Dermis microvascular lymphatic vessel endothelial cell (primary cell): ENCODE results near the gene AKAP13. TPM values are rescaled to one million over a fixed set of nuclear protein-coding genes. Genes with fewer than 3 reads are reported as not detected.

Source experiments
- DNase-seq, 2 donors: peaks; one replicate each; pipeline versions ENCODE4 v3.0.0 to v3.0.0-alpha.2; 2010; ENCODE audit warnings: low read depth in 2 of 2
- total RNA-seq: library from RNA; depleted of rRNA; stranded (reverse); fragments of >200 nt; gene quantifications from 2 replicates; pipeline ENCODE4 v1.2.1, GENCODE V29; 2014

Gene AKAP13
- total RNA-seq, 1 donor from 2014 or later = 54.7 TPM

DNA sequence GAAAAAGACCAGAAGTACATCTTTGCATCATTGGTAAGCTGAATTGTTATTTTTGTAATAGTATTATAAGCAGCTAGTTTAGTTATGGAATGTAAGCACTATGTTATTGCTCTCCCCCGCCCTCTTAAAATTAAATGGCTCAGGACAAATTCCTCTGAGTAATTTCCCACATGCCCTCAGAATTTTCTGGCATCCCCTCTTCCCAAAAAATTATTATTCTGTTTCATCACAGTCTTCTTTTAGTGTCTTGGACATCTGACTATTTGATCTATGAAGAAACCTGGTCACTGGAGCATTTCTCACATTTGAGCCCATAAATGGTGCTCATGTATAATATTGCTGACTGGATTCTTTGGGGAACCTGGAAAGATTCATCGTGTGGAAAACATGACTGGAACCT, 346.1 kb downstream of the AKAP13 start:
- DNase-seq = no peak

- no peak for DNase-seq
These were observed 346.7 kb downstream of the AKAP13 start for GRCh38 chr15:85727068-85727467.

GRCh38 chr15:85730001-85730820, 349.8 kb downstream of the AKAP13 start:
- DNase-seq = peak; percentile 57 to 73

- peak in 1 of 2 donors; percentile 1 for DNase-seq
These were observed 353.0 kb downstream of the AKAP13 start for GRCh38 chr15:85733416-85733815.

DNA sequence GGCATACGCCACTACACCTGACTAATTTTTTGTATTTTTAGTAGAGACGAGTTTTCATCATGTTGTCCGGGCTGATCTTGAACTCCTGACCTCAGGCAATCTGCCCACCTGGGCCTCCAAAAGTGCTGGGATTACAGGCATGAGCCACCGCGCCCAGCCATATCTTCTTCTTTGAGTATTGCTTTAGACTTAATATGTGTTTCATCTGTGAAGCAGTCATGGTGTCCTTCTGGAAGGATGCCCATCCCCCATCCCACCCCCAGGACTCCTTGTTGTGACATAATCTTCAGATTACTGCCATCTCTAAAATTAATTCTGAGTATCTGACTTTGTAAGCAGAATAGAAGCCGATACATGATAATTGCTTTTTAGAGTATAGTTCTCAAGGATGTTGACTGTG, 356.7 kb downstream of the AKAP13 start:
- DNase-seq = no peak

DNA sequence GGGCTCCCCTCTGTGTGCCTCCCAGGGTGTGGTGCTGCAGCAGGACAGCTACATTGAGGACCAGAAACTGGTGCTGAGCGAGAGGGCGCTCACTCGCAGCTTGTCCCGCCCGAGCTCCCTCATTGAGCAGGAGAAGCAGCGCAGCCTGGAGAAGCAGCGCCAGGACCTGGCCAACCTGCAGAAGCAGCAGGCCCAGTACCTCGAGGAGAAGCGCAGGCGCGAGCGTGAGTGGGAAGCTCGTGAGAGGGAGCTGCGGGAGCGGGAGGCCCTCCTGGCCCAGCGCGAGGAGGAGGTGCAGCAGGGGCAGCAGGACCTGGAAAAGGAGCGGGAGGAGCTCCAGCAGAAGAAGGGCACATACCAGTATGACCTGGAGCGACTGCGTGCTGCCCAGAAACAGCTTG, 360.6 kb downstream of the AKAP13 start:
- no peak for DNase-seq

DNA sequence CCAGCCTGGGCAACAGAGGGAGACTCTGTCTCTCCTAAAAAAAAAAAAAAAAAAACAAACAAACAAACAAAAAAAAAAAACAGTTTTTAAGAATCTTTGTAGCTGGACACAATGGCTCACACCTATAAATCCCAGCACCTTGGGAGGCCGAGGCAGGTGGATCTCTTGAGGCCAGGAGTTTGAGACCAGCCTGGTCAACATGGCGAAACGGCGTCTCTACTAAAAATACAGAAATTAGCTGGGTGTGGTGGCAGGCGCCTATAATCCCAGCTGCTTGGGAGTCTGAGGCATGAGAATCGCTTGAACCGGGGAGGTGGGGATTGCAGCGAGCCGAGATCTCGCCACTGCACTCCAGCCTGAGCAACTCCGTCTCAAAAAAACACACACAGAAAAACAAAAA, 361.3 kb downstream of the AKAP13 start:
- no peak for DNase-seq

DNA sequence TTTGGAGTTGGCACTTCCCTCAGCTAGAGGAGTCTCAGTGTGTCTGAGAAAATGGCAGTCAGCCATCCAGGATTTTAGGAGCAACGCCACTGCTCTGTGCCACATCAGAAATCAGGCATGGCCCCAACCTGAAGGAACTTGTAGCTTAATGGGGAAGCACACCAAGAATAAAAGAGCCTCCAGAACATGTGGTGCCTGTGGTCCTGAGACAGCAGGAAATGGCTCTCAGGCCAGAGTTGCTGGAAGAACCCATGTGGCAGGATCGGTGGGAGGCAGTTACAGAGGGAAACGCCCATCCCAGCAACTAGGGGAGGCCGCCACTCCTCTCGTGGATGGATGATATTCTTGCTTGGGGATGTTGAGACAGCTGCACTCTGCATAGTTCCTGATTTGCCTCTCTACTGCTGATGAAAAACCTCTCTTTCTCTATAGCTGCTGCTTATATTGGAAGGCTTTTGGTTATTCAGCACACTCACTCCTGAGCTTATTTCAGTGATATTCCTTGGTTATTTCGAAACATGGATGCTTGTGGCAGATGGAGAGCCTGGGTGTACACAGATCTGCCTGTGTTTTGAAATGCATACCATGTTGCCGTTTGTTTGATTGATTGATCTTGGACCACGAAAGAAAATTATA, 361.9 kb downstream of the AKAP13 start:
- no peak for DNase-seq

- DNase-seq = no peak
These were observed 363.1 kb downstream of the AKAP13 start for GRCh38 chr15:85743392-85744055.

- DNase-seq = no peak
These were observed 364.2 kb downstream of the AKAP13 start for GRCh38 chr15:85744579-85744978.

DNA sequence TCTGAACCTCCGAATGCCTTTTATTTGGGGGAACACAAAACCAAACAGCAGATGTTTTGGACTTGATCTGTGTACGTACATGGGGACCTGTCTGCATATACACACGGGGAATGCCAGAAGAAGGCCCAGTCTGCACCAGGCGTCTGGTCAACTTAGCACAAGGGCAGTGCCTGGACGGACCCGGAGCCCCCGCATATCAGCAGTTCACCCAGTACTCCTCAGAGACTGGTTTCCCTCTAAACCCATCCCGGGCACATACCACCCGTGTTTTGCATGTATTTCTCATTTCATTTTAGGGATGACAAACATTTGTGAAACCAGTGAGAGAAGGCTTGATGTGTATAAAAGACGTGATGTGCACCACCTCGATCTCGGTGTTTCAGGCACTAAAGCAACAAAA, 364.6 kb downstream of the AKAP13 start:
- DNase-seq = no peak

DNA sequence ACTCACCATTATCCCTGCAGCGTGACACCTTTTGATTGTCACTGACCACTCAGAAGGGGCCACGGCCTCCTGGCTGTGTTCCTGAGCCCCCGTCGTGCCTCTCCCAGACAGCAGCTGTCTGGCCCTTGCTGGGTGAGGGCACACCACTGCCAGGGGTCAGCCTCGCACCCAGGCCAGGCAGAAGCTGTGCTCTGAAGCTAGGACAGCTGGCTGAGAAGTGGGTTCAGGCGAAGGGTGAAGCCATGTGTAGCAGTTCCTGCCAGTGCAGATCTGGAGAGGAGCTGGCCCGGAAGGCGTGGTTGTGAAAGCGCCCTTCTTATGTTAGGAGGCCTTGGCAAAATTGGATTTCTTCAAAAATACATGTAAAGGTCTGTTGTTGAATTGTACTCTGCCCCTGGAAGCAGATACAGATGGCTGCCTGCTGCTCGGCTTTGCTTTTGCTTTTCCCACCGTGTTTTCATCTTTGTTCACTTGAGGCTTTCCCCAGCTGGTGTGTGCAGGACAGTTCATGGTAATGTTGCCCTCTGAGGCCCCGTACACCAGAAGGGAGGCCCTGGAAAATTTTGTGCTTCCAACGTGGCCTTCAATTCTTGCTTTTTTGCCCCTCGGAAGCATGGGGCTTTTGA, 365.2 kb downstream of the AKAP13 start:
- no peak for DNase-seq

- no peak for DNase-seq
These were observed 366.2 kb downstream of the AKAP13 start for GRCh38 chr15:85746641-85747040.

DNA sequence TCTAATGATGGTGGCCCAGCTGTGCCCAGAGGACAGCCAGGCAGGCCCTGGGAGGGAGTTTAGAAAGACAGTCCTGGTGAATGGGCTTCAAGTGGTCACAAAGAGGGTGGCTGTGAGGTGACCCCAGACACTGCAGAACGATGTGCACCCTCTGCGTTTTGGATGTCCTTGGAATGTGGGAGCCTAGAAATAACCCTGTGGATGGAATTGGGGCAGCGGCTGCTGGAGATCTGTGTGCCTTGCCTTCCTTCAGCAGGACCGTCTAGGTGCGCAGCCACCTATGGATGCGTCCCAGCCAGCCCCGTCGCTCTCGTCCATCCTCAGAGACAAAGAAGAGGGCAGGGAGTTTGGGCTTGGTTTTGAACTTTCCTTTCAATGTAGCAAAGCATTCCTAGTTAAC, 367.8 kb downstream of the AKAP13 start:
- no peak for DNase-seq

- DNase-seq = no peak
These were observed 368.3 kb downstream of the AKAP13 start for GRCh38 chr15:85748729-85749128.

DNA sequence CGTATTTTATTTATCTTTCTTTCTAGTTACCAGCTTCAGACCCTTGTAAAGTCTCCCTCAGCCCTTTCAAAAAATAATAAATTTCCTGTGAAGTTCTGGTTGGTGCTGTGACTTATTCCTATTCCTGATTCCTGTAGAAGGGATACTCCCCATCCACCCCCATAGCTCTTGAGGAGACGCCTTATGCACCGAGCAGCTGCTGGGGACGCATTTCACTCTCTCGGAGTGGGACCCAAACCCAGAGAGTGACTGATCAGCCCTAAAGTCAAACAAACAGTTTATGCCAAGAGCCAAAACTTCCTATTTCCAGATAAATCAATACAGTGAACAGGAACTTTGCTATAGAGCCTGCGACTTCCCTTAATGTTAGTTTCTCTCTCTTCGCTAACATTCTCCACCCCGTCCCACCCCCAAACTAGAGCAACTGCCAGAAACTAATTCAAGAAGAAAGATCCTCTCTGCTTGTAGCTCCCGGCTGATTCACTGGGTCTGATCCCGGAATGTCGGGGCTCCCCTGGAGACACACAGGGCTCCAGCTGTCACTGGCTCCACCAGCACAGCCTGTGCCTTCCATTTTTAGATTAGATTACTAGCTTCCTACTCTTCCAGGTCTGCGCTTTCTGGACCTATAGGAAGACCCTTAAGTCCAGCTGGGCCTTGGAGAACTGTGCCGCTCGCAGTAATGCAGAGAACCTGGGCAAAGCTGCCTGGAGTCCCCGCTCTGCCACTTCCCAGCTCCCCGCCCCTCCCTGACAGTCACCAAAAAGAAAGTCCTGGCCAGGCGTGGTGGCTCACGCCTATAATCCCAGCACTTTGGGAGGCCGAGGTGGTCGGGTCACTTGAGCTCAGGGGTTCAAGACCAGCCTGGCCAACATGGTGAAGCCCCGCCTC, 369.1 kb downstream of the AKAP13 start:
- no peak for DNase-seq

DNA sequence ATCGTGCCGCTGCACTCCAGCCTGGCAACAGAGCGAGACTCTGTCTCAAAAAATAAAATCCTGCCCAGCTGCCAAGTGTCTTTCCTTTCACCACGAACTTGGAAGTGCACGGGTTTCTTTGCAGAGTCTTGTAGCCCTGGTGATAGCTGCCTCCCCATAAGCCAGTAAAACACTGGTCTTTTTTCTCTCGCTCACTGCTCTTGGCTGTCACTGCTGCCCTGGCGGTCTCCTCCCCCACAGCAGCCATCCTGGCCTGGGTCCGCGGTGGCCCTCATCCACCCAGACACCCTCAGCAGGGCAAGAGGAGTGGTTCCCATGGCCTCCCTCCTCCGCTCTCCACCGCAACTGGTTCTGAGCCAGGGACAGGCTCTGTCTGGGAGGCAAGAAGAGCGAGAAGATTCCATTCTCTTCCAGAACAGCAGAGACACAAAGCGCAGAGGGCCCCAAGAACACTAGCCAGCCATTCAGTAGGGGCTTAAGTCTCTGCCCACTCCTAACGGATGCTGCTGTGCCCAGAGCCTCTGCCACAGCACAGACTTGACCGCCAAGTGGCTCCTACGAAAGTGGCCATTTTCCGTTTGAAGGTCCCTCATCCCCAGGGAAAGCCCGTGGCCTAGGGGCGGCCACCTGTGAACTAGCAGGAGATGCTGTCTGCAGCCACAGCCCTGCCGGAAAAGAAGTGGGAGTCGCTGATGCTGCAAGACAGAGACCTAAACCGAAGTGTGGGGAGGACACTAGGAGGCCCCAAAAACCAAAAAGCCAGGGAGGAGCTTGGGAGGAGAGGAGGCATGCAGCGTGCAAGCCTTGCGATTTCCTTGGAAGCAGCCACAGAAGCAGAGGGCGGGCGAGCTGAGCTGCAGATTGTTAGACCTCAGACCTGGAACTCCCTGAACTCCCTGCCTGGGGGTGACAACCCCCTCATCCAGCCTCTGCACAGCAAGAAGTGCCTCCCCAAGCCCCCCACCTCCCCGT, 370.2 kb downstream of the AKAP13 start:
- no peak for DNase-seq

DNA sequence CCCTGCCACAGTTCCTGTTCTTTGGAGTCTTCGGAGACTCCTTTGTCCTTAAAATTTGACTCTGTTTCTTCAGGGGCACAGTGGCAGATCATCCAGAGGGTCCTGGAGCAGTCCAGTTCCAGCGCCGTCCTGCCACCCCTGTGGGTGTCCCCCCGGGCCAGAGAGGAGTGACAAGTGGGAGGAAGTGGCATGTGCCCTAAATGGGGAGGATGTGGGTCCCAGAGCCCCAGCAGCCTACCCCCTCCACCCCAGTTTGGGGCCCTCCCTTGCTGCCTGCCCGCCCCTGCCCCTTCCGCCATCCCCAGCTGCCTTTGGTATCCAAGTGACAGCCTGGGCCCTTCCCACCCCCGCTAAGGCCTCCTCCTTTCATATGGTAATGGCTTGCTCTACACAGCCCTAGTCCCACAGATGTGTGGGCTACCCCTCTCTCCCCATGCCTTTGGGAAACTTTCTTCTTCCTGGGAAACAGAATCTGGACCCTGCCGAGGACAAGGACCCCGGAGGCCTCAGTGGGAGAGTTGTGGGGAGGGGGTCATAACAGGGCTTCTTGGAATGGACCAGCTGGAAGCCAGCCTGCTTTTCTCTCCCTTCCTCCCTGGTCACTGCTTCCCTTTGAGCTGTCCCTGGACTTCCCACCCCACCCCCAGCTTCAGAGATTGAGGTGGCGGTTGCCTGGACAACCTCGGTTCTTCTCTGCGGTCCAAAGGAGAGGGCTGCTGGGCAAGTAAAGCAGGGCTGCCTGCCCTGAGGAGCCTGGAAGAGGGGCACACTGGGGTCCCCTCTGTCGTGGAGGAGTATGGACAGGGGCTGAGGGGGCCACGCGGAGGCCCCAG, 371.1 kb downstream of the AKAP13 start:
- no peak for DNase-seq

GRCh38 chr15:85752124-85752475, 371.7 kb downstream of the AKAP13 start:
- no peak for DNase-seq
